Effector memory CD4-positive, alpha-beta T cell (primary cell): ENCODE measurements around the gene TAF7L.

Experiments
- DNase-seq, 3 donors: peaks; one replicate each; pipeline ENCODE4 v3.0.0-alpha.2; 2020
- H3K27ac ChIP-seq: 2 replicates; pipeline ENCODE4 v1.7.0; 2013; ENCODE audit warnings: mild to moderate bottlenecking, low read length, moderate library complexity; ENCODE audit not compliant: insufficient read depth, poor library complexity, severe bottlenecking
- H3K27me3 ChIP-seq: replicated peaks from 2 replicates; pipeline ENCODE4 v1.7.0; 2013; ENCODE audit warnings: mild to moderate bottlenecking, low read length; ENCODE audit not compliant: insufficient read depth, control insufficient read depth, poor library complexity, severe bottlenecking
- H3K36me3 ChIP-seq: 2 replicates; pipeline ENCODE4 v1.7.0; 2013; ENCODE audit warnings: mild to moderate bottlenecking, low read length, moderate library complexity; ENCODE audit not compliant: control insufficient read depth, insufficient read depth
- H3K4me1 ChIP-seq: 2 replicates; pipeline ENCODE4 v1.7.0; 2013; ENCODE audit warnings: low read length, mild to moderate bottlenecking; ENCODE audit not compliant: control insufficient read depth, insufficient read depth, poor library complexity, severe bottlenecking
- H3K4me3 ChIP-seq: 2 replicates; pipeline ENCODE4 v1.7.0; 2013; ENCODE audit warnings: low read length, low read depth, mild to moderate bottlenecking; ENCODE audit not compliant: insufficient read depth, poor library complexity, severe bottlenecking
- H3K9me3 ChIP-seq: 2 replicates; pipeline ENCODE4 v1.7.0; 2013; ENCODE audit warnings: mild to moderate bottlenecking, low read length, moderate library complexity; ENCODE audit not compliant: control insufficient read depth

Gene TAF7L

DNA sequence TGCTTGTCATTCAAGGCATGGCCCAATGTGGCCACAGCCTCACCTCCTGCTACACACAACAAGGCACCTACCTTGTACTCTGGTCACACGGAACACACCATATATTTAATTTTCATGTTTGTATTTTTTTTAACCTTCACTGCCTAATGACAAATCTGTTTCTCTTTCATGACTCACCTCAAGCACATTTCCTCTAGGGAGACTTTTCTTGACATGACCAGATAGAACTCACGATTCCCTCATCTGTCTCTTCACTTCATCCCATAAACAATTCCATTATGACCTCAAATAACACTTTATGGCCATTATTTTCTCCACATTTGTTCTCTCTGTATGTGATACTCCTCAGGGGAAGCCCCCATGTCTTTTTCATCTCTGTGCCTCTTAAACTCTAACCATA lies 60.5 kb downstream of the TAF7L start:
- DNase-seq: no peak
- Histone ChIP-seq H3K36me3 (no peaks in the 10 kb centered on the region), H3K9me3 (no peaks in the 10 kb centered on the region), H3K4me1 (no peaks in the 10 kb centered on the region), H3K27ac (no peak overlapping the region), H3K27me3 (no peaks in the 10 kb centered on the region), H3K4me3 (no peak overlapping the region)

DNA sequence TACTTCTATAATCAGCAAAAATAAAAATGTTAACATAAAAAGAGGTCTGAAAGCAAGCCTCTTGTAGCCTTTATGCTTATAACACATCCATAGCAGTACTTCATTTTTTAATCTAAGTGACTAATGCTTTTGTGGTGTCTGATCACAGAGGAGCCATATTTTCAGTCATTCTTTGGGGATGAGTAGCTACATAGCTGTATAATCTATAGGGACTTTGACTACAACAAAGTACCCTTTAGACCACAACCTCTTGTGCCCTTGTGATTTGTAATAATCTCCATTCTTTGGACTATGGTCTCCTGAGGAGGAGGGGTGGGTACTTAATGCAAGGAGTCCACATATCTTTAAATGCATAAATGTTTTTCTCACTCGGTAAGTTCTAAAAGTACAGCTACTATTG lies 62.0 kb downstream of the TAF7L start:
- Histone ChIP-seq H3K36me3 (no peaks in the 10 kb centered on the region), H3K4me1 (no peaks in the 10 kb centered on the region), H3K27me3 (no peaks in the 10 kb centered on the region), H3K4me3 (no peak overlapping the region), H3K27ac (no peak overlapping the region), H3K9me3 (no peaks in the 10 kb centered on the region)
- no peak for DNase-seq

DNA sequence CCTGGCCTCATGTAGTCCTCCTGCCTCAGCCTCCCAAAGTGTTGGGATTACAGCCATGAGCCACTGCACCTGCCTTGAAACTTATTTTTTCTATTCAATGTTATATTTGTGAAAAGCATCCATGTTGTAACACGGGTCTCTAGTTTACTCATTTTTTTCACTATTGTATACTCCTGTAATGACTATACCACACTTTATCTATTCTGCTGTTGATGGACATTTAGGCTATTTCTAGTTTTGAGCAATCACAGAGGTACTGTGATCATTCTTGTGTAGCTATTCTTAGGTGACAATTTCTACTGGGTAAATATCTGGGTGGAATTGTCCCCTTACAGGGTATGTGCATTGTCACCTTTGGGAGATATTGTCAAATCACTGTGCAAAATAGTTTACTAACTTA lies 67.9 kb downstream of the TAF7L start:
- Histone ChIP-seq H3K27ac (no peak overlapping the region), H3K4me1 (no peaks in the 10 kb centered on the region), H3K27me3 (no peaks in the 10 kb centered on the region), H3K36me3 (no peaks in the 10 kb centered on the region), H3K9me3 (no peaks in the 10 kb centered on the region), H3K4me3 (no peak overlapping the region)
- DNase-seq: no peak

GRCh38 chrX:101220662-101221260 lies 70.4 kb downstream of the TAF7L start:
- Histone ChIP-seq H3K27ac (no peak overlapping the region), H3K4me1 (no peaks in the 10 kb centered on the region), H3K27me3 (no peaks in the 10 kb centered on the region), H3K36me3 (no peaks in the 10 kb centered on the region), H3K4me3 (no peak overlapping the region), H3K9me3 (no peaks in the 10 kb centered on the region)
- DNase-seq: no peak

GRCh38 chrX:101219864-101220346 lies 71.2 kb downstream of the TAF7L start:
- Histone ChIP-seq H3K4me1 (no peaks in the 10 kb centered on the region), H3K4me3 (no peak overlapping the region), H3K27me3 (no peaks in the 10 kb centered on the region), H3K36me3 (no peaks in the 10 kb centered on the region), H3K9me3 (no peaks in the 10 kb centered on the region), H3K27ac (no peak overlapping the region)
- no peak for DNase-seq

- Histone ChIP-seq H3K9me3 (no peaks in the 10 kb centered on the region), H3K4me1 (no peaks in the 10 kb centered on the region), H3K27ac (no peak within 1 kb of the TSS), H3K4me3 (no peak within 1 kb of the TSS), H3K36me3 (no peaks in the 10 kb centered on the region), H3K27me3 (no peaks in the 10 kb centered on the region)
- DNase-seq: no peak
Measured at GRCh38 chrX:101219116-101219863, 71.8 kb downstream of the TAF7L start, which contains the start of gene DRP2. TSS of gene DRP2 (plus strand) at chrX:101219786. CDS start at chrX:101231648, 11,862 bp downstream.
